Measurements from ENCODE around the gene SOCS6.
"Not testable (repeated sequence)": the region's sequence is repeated elsewhere in the genome, so short reads cannot be mapped to it uniquely, and the experiment has no call there.

SOCS6 gene

GRCh38 chr18:70365361-70365760 is 76.5 kb downstream of the SOCS6 start:
- TF ChIP-seq CSRNP3 (CRISPR knock-in tag; IDR thresholded peaks at IDR 0.05) (no peak), ZFP30 (CRISPR knock-in tag; IDR thresholded peaks at IDR 0.05) (no peak), TOX (CRISPR knock-in tag; IDR thresholded peaks at IDR 0.05; ENCODE audit: borderline replicate concordance) (no peak)

GRCh38 chr18:70366174-70366573 is 77.3 kb downstream of the SOCS6 start:
- ATAC-seq = no peak
- TF ChIP-seq TSHZ2 (CRISPR knock-in tag; IDR thresholded peaks at IDR 0.05) (no peak), OSR1 (CRISPR knock-in tag; IDR thresholded peaks at IDR 0.05) (no peak), ZNF8 (CRISPR knock-in tag; IDR thresholded peaks at IDR 0.05) (no peak), TOX (CRISPR knock-in tag; IDR thresholded peaks at IDR 0.05; ENCODE audit: borderline replicate concordance) (no peak), ARNTL (CRISPR knock-in tag; IDR thresholded peaks at IDR 0.05; ENCODE audit: borderline replicate concordance, low read depth) (no peak), SNAI2 (CRISPR knock-in tag; IDR thresholded peaks at IDR 0.05) (no peak)

More at GRCh38 chr18:70365361-70365760, 76.5 kb downstream of the SOCS6 start:
- ATAC-seq = no peak

GRCh38 chr18:70366670-70367069 is 77.8 kb downstream of the SOCS6 start:
- TF ChIP-seq ZNF8 (CRISPR knock-in tag; IDR thresholded peaks at IDR 0.05) (no peak), POU6F1 (CRISPR knock-in tag; IDR thresholded peaks at IDR 0.05; ENCODE audit: borderline replicate concordance, low read depth) (no peak), RARB (CRISPR knock-in tag; IDR thresholded peaks at IDR 0.05) (no peak), PPARA (CRISPR knock-in tag; IDR thresholded peaks at IDR 0.05; ENCODE audit: borderline replicate concordance) (no peak), ZC3H10 (CRISPR knock-in tag; IDR thresholded peaks at IDR 0.05) (no peak), TOX (CRISPR knock-in tag; IDR thresholded peaks at IDR 0.05; ENCODE audit: borderline replicate concordance) (no peak), ARNTL (CRISPR knock-in tag; IDR thresholded peaks at IDR 0.05; ENCODE audit: borderline replicate concordance, low read depth) (no peak), ZFP3 (CRISPR knock-in tag; IDR thresholded peaks at IDR 0.05) (no peak), CREB5 (CRISPR knock-in tag; IDR thresholded peaks at IDR 0.05; ENCODE audit: low read depth) (no peak), GLIS3 (CRISPR knock-in tag; IDR thresholded peaks at IDR 0.05) (no peak), ZNF565 (CRISPR knock-in tag; conservative IDR thresholded peaks at IDR 0.05; ENCODE audit: low read depth) (no peak), CSDC2 (CRISPR knock-in tag; IDR thresholded peaks at IDR 0.05) (no peak)
- ATAC-seq = no peak

- not testable (repeated sequence) for ATAC-seq
Observed at GRCh38 chr18:70367344-70367743, 78.5 kb downstream of the SOCS6 start.

- TF ChIP-seq RARB (CRISPR knock-in tag; IDR thresholded peaks at IDR 0.05) (no peak), ARNTL (CRISPR knock-in tag; IDR thresholded peaks at IDR 0.05; ENCODE audit: borderline replicate concordance, low read depth) (no peak), PPARA (CRISPR knock-in tag; IDR thresholded peaks at IDR 0.05; ENCODE audit: borderline replicate concordance) (no peak), CREB5 (CRISPR knock-in tag; IDR thresholded peaks at IDR 0.05; ENCODE audit: low read depth) (no peak), GLIS3 (CRISPR knock-in tag; IDR thresholded peaks at IDR 0.05) (no peak), ZNF70 (CRISPR knock-in tag; IDR thresholded peaks at IDR 0.05) (no peak), POU6F1 (CRISPR knock-in tag; IDR thresholded peaks at IDR 0.05; ENCODE audit: borderline replicate concordance, low read depth) (no peak), ESRRG (CRISPR knock-in tag; IDR thresholded peaks at IDR 0.05) (no peak), ZFP3 (CRISPR knock-in tag; IDR thresholded peaks at IDR 0.05) (no peak), TOX (CRISPR knock-in tag; IDR thresholded peaks at IDR 0.05; ENCODE audit: borderline replicate concordance) (no peak), ZC3H10 (CRISPR knock-in tag; IDR thresholded peaks at IDR 0.05) (no peak), SNAI2 (CRISPR knock-in tag; IDR thresholded peaks at IDR 0.05) (no peak)
- ATAC-seq = no peak
Observed at GRCh38 chr18:70368903-70369302, 80.1 kb downstream of the SOCS6 start.

All from SK-N-SH treated with all-trans-retinoic acid at 6 μM for 48 hours (cell line).